Measurements from ENCODE around the gene ING1.

Gene ING1

DNA sequence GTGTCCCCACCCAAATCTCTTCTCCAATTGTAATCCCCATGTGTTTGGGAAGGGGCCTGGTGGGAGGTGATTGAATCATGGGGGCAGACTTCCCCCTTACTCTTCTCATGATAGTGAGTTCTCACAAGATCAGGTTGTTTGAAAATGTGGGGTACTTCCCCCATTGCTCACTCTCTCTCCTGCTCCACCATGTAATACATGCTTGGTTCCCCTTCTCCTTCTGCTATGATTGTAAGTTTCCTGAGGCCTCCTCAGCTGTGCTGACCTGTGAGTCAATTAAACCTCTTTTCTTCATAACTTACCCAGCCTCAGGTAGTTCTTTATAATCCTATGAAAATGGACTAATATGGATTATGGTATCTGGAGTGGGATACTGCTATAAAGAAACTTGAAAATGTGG is 24.1 kb downstream of the ING1 start:
- Histone ChIP-seq H3K27me3 (ENCODE audit: control insufficient read depth in 5 of 5, insufficient read depth in 4 of 5, low read length in 5 of 5) (no peaks in the 10 kb centered on the region), H3K36me3 (ENCODE audit: control insufficient read depth in 5 of 5, insufficient read depth in 5 of 5, low read length in 5 of 5) (no peaks in the 10 kb centered on the region), H3K27ac (ENCODE audit: low read depth, low read length) (no peak overlapping the region), H3K9ac (ENCODE audit: low read length in 5 of 5) (no peak overlapping the region), H3K9me3 (ENCODE audit: control insufficient read depth in 5 of 5, low read length in 5 of 5) (no peaks in the 10 kb centered on the region), H3K4me1 (ENCODE audit: control insufficient read depth in 5 of 5, insufficient read depth in 5 of 5, low read length in 5 of 5) (no peaks in the 10 kb centered on the region), H3K4me3 (ENCODE audit: low read depth in 1 of 5, low read length in 5 of 5) (no peak overlapping the region)

DNA sequence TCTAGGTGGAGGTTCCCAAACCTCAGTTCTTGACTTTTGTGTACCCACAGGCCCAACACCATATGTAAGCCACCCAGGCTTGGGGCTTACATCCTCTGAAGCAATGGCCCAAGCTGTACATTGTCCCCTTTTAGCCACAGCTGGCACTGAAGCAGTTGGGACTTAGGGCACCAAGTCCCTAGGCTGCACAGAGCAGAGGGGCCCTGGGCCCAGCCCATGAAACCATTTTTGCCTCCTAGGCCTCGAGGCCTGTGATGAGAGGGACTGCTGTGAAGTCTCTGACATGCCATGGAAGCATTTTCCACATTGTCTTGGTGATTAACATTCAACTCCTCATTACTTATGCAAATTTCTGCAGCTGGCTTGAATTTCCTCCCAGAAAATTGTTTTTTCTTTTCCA is 30.2 kb downstream of the ING1 start:
- H3K9me3 ChIP-seq (ENCODE audit: control insufficient read depth in 5 of 5, low read length in 5 of 5), result no peaks in the 10 kb centered on the region
- H3K36me3 ChIP-seq (ENCODE audit: control insufficient read depth in 5 of 5, insufficient read depth in 5 of 5, low read length in 5 of 5), result no peaks in the 10 kb centered on the region

DNA sequence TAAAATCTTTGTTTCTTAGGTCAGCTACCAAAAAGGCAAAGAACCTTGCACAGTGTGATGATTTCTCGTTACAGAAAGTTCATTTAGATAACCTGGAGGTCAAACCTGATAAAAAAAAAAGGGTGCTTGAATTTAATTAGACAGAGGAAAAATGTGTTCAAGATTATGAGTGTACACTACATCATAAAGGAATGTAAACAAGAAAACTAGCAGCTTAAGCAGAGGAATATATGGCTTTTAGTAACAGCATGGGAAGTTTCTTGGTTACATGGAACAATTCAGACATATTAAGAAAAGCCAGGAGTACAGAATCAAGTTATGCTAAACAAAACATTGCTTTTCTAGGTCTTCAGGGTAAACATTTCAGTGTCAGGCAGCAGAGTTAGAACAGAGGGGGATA is 32.9 kb downstream of the ING1 start:
- Histone ChIP-seq H3K4me3 (ENCODE audit: low read depth in 1 of 5, low read length in 5 of 5) (no peak overlapping the region), H3K4me1 (ENCODE audit: control insufficient read depth in 5 of 5, insufficient read depth in 5 of 5, low read length in 5 of 5) (no peaks in the 10 kb centered on the region), H3K36me3 (ENCODE audit: control insufficient read depth in 5 of 5, insufficient read depth in 5 of 5, low read length in 5 of 5) (no peaks in the 10 kb centered on the region), H3K9ac (ENCODE audit: low read length in 5 of 5) (no peak overlapping the region), H3K27ac (ENCODE audit: low read depth, low read length) (no peak overlapping the region), H3K27me3 (ENCODE audit: control insufficient read depth in 5 of 5, insufficient read depth in 4 of 5, low read length in 5 of 5) (no peaks in the 10 kb centered on the region), H3K9me3 (ENCODE audit: control insufficient read depth in 5 of 5, low read length in 5 of 5) (peaks cover 0 to 3% (median 0%) of the 10 kb centered on the region in 5 donors)

More for the DNA sequence above, 30.2 kb downstream of the ING1 start:
- Histone ChIP-seq H3K27me3 (ENCODE audit: control insufficient read depth in 5 of 5, insufficient read depth in 4 of 5, low read length in 5 of 5) (no peaks in the 10 kb centered on the region), H3K27ac (ENCODE audit: low read depth, low read length) (no peak overlapping the region), H3K9ac (ENCODE audit: low read length in 5 of 5) (no peak overlapping the region), H3K4me3 (ENCODE audit: low read depth in 1 of 5, low read length in 5 of 5) (no peak overlapping the region), H3K4me1 (ENCODE audit: control insufficient read depth in 5 of 5, insufficient read depth in 5 of 5, low read length in 5 of 5) (no peaks in the 10 kb centered on the region)

DNA sequence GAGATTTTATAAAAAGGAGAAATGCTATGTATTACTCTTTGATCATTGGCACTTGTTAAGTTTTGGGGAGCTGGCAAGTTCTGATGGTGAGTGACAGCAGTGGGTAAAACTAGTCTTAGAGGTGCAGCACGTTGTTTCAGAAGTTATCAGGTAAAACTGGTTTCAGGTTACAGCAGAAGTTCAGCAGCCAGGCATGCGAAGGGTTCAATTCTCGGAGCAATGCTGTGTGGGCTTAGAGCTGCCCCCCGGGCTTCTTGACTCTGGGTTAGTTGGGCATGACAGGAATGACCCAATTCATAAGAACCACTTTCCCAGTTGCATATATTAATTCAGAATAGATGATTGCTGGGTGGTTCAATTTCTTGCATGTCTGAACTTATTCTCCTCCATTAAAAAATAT is 34.8 kb downstream of the ING1 start:
- Histone ChIP-seq H3K9ac (ENCODE audit: low read length in 5 of 5) (no peak overlapping the region), H3K4me3 (ENCODE audit: low read depth in 1 of 5, low read length in 5 of 5) (no peak overlapping the region), H3K9me3 (ENCODE audit: control insufficient read depth in 5 of 5, low read length in 5 of 5) (peaks cover 0 to 3% (median 0%) of the 10 kb centered on the region in 5 donors), H3K27me3 (ENCODE audit: control insufficient read depth in 5 of 5, insufficient read depth in 4 of 5, low read length in 5 of 5) (no peaks in the 10 kb centered on the region), H3K27ac (ENCODE audit: low read depth, low read length) (no peak overlapping the region), H3K4me1 (ENCODE audit: control insufficient read depth in 5 of 5, insufficient read depth in 5 of 5, low read length in 5 of 5) (no peaks in the 10 kb centered on the region), H3K36me3 (ENCODE audit: control insufficient read depth in 5 of 5, insufficient read depth in 5 of 5, low read length in 5 of 5) (no peaks in the 10 kb centered on the region)

DNA sequence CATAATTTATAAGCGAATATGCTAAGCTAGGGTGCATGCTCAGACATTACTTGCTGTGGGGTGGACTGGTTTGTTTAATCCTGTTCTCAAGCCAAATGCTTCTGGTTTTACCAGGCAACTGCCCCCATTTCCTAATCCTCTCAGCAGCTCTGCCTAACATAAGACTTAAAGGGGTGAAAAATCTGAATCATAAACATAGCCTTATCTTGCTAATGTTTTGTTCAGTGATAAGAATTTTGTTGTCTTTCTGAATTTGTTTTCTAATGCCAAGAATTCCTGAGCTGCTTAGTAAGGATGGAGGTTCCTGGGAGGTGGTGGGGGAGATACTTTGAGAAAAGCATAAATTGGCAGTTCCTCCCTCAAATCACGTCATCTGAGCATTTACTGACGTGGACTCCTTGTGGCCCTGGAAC is 42.7 kb downstream of the ING1 start:
- Histone ChIP-seq H3K36me3 (ENCODE audit: control insufficient read depth in 5 of 5, insufficient read depth in 5 of 5, low read length in 5 of 5) (no peaks in the 10 kb centered on the region), H3K27me3 (ENCODE audit: control insufficient read depth in 5 of 5, insufficient read depth in 4 of 5, low read length in 5 of 5) (peaks cover 0 to 4% (median 0%) of the 10 kb centered on the region in 5 donors), H3K4me1 (ENCODE audit: control insufficient read depth in 5 of 5, insufficient read depth in 5 of 5, low read length in 5 of 5) (no peaks in the 10 kb centered on the region), H3K4me3 (ENCODE audit: low read depth in 1 of 5, low read length in 5 of 5) (no peak overlapping the region), H3K9me3 (ENCODE audit: control insufficient read depth in 5 of 5, low read length in 5 of 5) (peaks cover 0 to 3% (median 0%) of the 10 kb centered on the region in 5 donors), H3K27ac (ENCODE audit: low read depth, low read length) (no peak overlapping the region), H3K9ac (ENCODE audit: low read length in 5 of 5) (no peak overlapping the region)

DNA sequence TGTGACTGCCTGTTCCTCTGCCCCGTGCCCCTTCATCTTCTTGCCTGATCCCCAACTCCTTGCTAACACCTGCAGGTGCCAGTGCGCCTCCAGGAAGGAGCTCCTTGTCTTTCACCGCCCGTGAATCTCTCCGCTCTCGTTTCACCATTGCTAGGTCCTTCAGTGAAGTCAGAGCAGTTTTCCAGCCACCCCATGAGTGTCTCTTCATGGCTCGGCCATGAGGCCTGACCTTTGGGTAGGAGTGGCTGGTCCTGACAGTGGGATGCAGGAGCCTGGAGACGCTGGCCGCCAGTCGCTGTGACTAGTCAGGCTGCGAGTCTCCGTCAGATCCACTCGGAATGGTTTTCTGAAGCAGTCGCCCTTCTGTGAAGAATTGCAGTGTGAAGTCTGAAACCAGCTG is 43.8 kb downstream of the ING1 start:
- no peaks in the 10 kb centered on the region for H3K36me3 ChIP-seq (ENCODE audit: control insufficient read depth in 5 of 5, insufficient read depth in 5 of 5, low read length in 5 of 5)
- no peaks in the 10 kb centered on the region for H3K4me1 ChIP-seq (ENCODE audit: control insufficient read depth in 5 of 5, insufficient read depth in 5 of 5, low read length in 5 of 5)
- no peak overlapping the region for H3K4me3 ChIP-seq (ENCODE audit: low read depth in 1 of 5, low read length in 5 of 5)
- no peaks in the 10 kb centered on the region for H3K9me3 ChIP-seq (ENCODE audit: control insufficient read depth in 5 of 5, low read length in 5 of 5)
- no peak overlapping the region for H3K27ac ChIP-seq (ENCODE audit: low read depth, low read length)
- peaks cover 0 to 4% (median 0%) of the 10 kb centered on the region in 5 donors for H3K27me3 ChIP-seq (ENCODE audit: control insufficient read depth in 5 of 5, insufficient read depth in 4 of 5, low read length in 5 of 5)
- H3K9ac ChIP-seq (ENCODE audit: low read length in 5 of 5), result no peak overlapping the region

DNA sequence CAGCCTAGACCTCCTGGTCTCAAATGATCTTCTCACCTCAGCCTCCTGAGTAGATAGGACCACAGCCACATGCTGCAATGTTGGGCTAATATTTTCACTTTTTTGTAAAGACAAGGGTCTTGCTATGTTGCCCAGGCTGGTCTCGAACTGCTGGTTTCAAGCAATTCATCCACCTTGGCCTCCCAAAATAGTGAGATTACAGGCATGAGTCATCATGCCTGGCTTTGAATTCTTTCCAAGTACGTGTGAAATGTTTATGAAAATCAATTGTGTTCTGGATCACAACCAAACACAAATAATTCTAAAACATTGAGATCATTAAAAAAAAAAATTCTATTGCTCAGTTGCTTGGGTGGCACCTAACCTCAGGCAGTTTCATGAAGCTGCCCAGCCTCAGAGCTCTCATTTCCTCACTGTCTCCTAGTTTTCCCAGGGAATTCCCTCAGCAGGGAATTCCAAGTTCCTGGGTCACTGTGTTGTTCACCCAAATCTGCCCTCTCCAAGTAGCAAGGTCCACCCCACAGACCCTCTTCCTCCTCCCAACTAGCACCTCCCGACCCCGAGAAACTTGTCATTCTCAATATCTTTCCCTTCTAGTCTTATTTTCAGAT is 44.8 kb downstream of the ING1 start:
- Histone ChIP-seq H3K27ac (ENCODE audit: low read depth, low read length) (no peak overlapping the region), H3K4me3 (ENCODE audit: low read depth in 1 of 5, low read length in 5 of 5) (no peak overlapping the region), H3K27me3 (ENCODE audit: control insufficient read depth in 5 of 5, insufficient read depth in 4 of 5, low read length in 5 of 5) (peaks cover 0 to 4% (median 0%) of the 10 kb centered on the region in 5 donors), H3K9ac (ENCODE audit: low read length in 5 of 5) (no peak overlapping the region), H3K4me1 (ENCODE audit: control insufficient read depth in 5 of 5, insufficient read depth in 5 of 5, low read length in 5 of 5) (no peaks in the 10 kb centered on the region), H3K9me3 (ENCODE audit: control insufficient read depth in 5 of 5, low read length in 5 of 5) (no peaks in the 10 kb centered on the region), H3K36me3 (ENCODE audit: control insufficient read depth in 5 of 5, insufficient read depth in 5 of 5, low read length in 5 of 5) (no peaks in the 10 kb centered on the region)

DNA sequence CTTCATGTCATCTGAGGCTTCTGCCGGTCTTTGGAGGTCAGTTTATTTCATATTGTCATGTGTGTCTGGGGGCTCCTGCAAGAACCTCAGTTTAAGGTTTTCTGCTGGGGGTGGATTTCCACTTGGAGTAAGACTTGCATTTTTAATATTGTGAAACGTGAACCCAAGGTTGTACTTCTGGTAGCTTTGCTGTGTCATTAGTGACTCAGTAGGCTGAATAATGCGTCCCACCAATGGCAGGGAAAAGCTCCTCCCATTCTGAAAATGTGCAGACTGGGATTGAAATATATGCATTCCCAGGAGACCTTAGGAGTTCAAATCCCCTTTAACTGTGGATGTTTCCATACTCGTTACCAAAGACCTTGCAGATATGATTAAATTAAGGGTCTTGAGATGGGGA is 46.2 kb downstream of the ING1 start:
- no peak overlapping the region for H3K27ac ChIP-seq (ENCODE audit: low read depth, low read length)
- H3K36me3 ChIP-seq (ENCODE audit: control insufficient read depth in 5 of 5, insufficient read depth in 5 of 5, low read length in 5 of 5), result no peaks in the 10 kb centered on the region
- no peaks in the 10 kb centered on the region for H3K9me3 ChIP-seq (ENCODE audit: control insufficient read depth in 5 of 5, low read length in 5 of 5)
- H3K4me1 ChIP-seq (ENCODE audit: control insufficient read depth in 5 of 5, insufficient read depth in 5 of 5, low read length in 5 of 5), result no peaks in the 10 kb centered on the region
- no peak overlapping the region for H3K4me3 ChIP-seq (ENCODE audit: low read depth in 1 of 5, low read length in 5 of 5)
- no peak overlapping the region for H3K9ac ChIP-seq (ENCODE audit: low read length in 5 of 5)
- peaks cover 0 to 6% (median 2%) of the 10 kb centered on the region in 5 donors for H3K27me3 ChIP-seq (ENCODE audit: control insufficient read depth in 5 of 5, insufficient read depth in 4 of 5, low read length in 5 of 5)

DNA sequence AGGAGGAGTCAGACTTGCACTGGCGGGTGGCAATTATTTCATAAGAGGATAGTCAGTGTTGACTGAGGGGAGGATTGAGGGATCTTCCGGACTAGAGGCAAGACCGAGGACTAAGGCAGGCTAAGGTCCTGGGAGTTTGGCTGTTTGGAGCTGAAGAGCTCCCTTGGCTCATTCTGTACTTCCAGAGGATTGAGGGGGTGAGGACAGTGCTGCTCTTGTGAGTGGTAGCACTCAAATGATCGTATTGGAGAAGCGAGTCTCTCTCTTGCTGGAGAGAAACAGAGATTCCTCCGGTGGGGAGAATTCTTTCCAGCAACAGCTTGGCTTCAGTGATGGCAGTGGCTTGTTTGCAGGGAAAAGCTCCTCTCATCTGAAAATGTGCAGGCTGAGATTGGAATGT is 47.1 kb downstream of the ING1 start:
- Histone ChIP-seq H3K27me3 (ENCODE audit: control insufficient read depth in 5 of 5, insufficient read depth in 4 of 5, low read length in 5 of 5) (peaks cover 0 to 6% (median 2%) of the 10 kb centered on the region in 5 donors), H3K4me3 (ENCODE audit: low read depth in 1 of 5, low read length in 5 of 5) (no peak overlapping the region), H3K9ac (ENCODE audit: low read length in 5 of 5) (no peak overlapping the region), H3K9me3 (ENCODE audit: control insufficient read depth in 5 of 5, low read length in 5 of 5) (no peaks in the 10 kb centered on the region), H3K36me3 (ENCODE audit: control insufficient read depth in 5 of 5, insufficient read depth in 5 of 5, low read length in 5 of 5) (no peaks in the 10 kb centered on the region), H3K27ac (ENCODE audit: low read depth, low read length) (no peak overlapping the region), H3K4me1 (ENCODE audit: control insufficient read depth in 5 of 5, insufficient read depth in 5 of 5, low read length in 5 of 5) (no peaks in the 10 kb centered on the region)

DNA sequence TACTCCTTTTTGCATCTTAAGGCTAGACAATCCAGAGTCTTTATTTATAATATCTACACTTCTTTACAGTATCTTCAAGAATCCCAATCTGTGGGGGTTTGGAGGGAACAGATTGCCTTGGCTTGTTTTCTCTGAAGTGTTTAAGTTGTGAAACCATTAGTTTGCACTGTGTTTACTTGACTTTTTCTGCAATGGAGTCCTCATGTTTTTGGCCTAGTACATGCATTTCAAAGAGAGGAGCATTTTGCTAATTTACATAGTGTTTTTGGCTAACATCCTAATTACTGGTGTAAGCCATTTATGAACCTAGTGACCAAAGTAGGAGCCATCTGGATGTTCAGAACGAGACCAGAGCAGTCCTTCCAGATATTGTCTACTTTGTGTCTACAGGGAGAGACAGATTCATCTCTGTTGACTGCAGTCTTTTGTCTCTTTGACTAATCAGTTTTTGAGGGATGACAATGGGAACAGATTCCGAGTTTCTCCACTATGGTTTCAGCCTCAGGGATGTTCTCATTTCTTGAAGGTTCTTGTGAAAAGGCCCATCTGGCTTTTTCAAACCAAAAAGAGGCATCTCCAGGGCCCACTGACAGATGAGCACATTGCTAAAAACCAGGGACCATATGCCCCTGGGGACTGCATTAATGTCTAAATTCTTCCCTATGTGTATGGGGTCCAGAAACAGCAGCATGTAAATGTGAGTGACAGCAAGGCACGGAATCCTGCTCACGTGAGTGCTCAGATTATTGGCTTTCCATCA is 53.4 kb downstream of the ING1 start:
- H3K9me3 ChIP-seq (ENCODE audit: control insufficient read depth in 5 of 5, low read length in 5 of 5), result no peaks in the 10 kb centered on the region
- peaks cover 0 to 6% (median 2%) of the 10 kb centered on the region in 5 donors for H3K27me3 ChIP-seq (ENCODE audit: control insufficient read depth in 5 of 5, insufficient read depth in 4 of 5, low read length in 5 of 5)
- H3K9ac ChIP-seq (ENCODE audit: low read length in 5 of 5), result no peak overlapping the region
- H3K4me3 ChIP-seq (ENCODE audit: low read depth in 1 of 5, low read length in 5 of 5), result no peak overlapping the region
- no peak overlapping the region for H3K27ac ChIP-seq (ENCODE audit: low read depth, low read length)
- H3K4me1 ChIP-seq (ENCODE audit: control insufficient read depth in 5 of 5, insufficient read depth in 5 of 5, low read length in 5 of 5), result peaks cover 0 to 12% (median 0%) of the 10 kb centered on the region in 5 donors
- H3K36me3 ChIP-seq (ENCODE audit: control insufficient read depth in 5 of 5, insufficient read depth in 5 of 5, low read length in 5 of 5), result no peaks in the 10 kb centered on the region

Measured in subcutaneous abdominal adipose tissue (tissue), 5 donors.